Thoracic aorta (tissue), 2 donors: ENCODE measurements around the gene PROK1. TPM values are rescaled to one million over a fixed set of nuclear protein-coding genes. Genes with fewer than 3 reads are reported as not detected.

Experiments used
- ATAC-seq: fragments of 150-250 bp; one replicate; pipeline ENCODE4 v1.8.0; 2017; ENCODE audit warnings: low read depth; ENCODE audit not compliant: insufficient number of reproducible peaks, low FRiP score
- DNase-seq: peaks from one replicate; pipeline ENCODE4 v3.0.0-alpha.2; 2020; ENCODE audit warnings: low spot score
- H3K27ac ChIP-seq, 2 donors: fragments of 200-600 bp; sonication (generic); 1 replicate in 1 of 2; 2 replicates in 1 of 2; pipeline ENCODE4 v1.5.1; 2016; ENCODE audit warnings: mild to moderate bottlenecking in 2 of 2, moderate library complexity in 2 of 2
- H3K27me3 ChIP-seq: fragments of 200-600 bp; sonication (generic); replicated peaks from 2 replicates; pipeline ENCODE4 v1.6.0; 2016; ENCODE audit warnings: mild to moderate bottlenecking; ENCODE audit not compliant: insufficient read depth
- H3K36me3 ChIP-seq: fragments of 200-600 bp; sonication (generic); one replicate; pipeline ENCODE4 v1.5.1; 2016
- H3K4me1 ChIP-seq, 2 donors: fragments of 200-600 bp; sonication (generic); 1 replicate in 1 of 2; 2 replicates in 1 of 2; pipeline versions ENCODE4 v1.5.1 to v1.6.0; 2016; ENCODE audit warnings: low read depth in 2 of 2, mild to moderate bottlenecking in 1 of 2; ENCODE audit not compliant: control insufficient read depth in 1 of 2
- H3K4me3 ChIP-seq: fragments of 200-600 bp; sonication (generic); 2 replicates; pipeline ENCODE4 v1.5.1; 2016; ENCODE audit warnings: mild to moderate bottlenecking
- H3K9me3 ChIP-seq: fragments of 200-600 bp; sonication (generic); 2 replicates; pipeline ENCODE4 v1.5.1; 2016
- CTCF ChIP-seq: fragments of 200-600 bp; sonication (generic); IDR thresholded peaks from one replicate; pipeline ENCODE4 v1.5.1; 2019; ENCODE audit warnings: antibody characterized with exemption
- total RNA-seq, 2 donors: library from RNA; depleted of rRNA; stranded (reverse); fragments of >200 nt; gene quantifications; one replicate each; pipeline versions ENCODE4 v1.1.0 to v1.2.3, GENCODE V29; 2016

Gene PROK1
- total RNA-seq, 2 donors from 2014 or later: 0.27 to 0.63 TPM

GRCh38 chr1:110460253-110461220 is 9.6 kb downstream of the PROK1 start:
- TF ChIP-seq CTCF: peak; percentile 92
- Histone ChIP-seq H3K4me1 (no peaks in the 10 kb centered on the region), H3K36me3 (no peaks in the 10 kb centered on the region), H3K4me3 (no peak overlapping the region), H3K9me3 (no peaks in the 10 kb centered on the region), H3K27ac (no peak overlapping the region), H3K27me3 (no peaks in the 10 kb centered on the region)
- ATAC-seq: peak; percentile 38
- peak; percentile 45 for DNase-seq

GRCh38 chr1:110462093-110462492 is 11.1 kb downstream of the PROK1 start:
- Histone ChIP-seq H3K4me1 (no peaks in the 10 kb centered on the region), H3K27ac (no peak overlapping the region), H3K4me3 (no peak overlapping the region), H3K36me3 (no peaks in the 10 kb centered on the region), H3K27me3 (no peaks in the 10 kb centered on the region), H3K9me3 (no peaks in the 10 kb centered on the region)
- DNase-seq (no peak), ATAC-seq (no peak)
- no peak for TF ChIP-seq CTCF

- H3K27me3 ChIP-seq: no peaks in the 10 kb centered on the region
- no peaks in the 10 kb centered on the region for H3K4me1 ChIP-seq
- no peak overlapping the region for H3K4me3 ChIP-seq
- no peaks in the 10 kb centered on the region for H3K9me3 ChIP-seq
- DNase-seq (no peak), ATAC-seq (no peak)
- H3K36me3 ChIP-seq: no peaks in the 10 kb centered on the region
- no peak for TF ChIP-seq CTCF
- no peak overlapping the region for H3K27ac ChIP-seq
These were observed 12.0 kb downstream of the PROK1 start for GRCh38 chr1:110462964-110463363.

GRCh38 chr1:110463725-110464124 is 12.8 kb downstream of the PROK1 start:
- DNase-seq (no peak), ATAC-seq (no peak)
- H3K9me3 ChIP-seq: no peaks in the 10 kb centered on the region
- H3K36me3 ChIP-seq: no peaks in the 10 kb centered on the region
- H3K27me3 ChIP-seq: no peaks in the 10 kb centered on the region
- no peak overlapping the region for H3K27ac ChIP-seq
- no peak overlapping the region for H3K4me3 ChIP-seq
- no peaks in the 10 kb centered on the region for H3K4me1 ChIP-seq
- no peak for TF ChIP-seq CTCF

- Histone ChIP-seq H3K36me3 (no peaks in the 10 kb centered on the region), H3K9me3 (no peaks in the 10 kb centered on the region), H3K27me3 (no peaks in the 10 kb centered on the region), H3K4me1 (no peaks in the 10 kb centered on the region), H3K27ac (no peak overlapping the region), H3K4me3 (no peak overlapping the region)
- no peak for TF ChIP-seq CTCF
- ATAC-seq: no peak
- DNase-seq: no peak
These were observed 13.4 kb downstream of the PROK1 start for GRCh38 chr1:110464340-110464739.
